Measurements from ENCODE around the gene FAM13A. TPM values are rescaled to one million over a fixed set of nuclear protein-coding genes. Genes with fewer than 3 reads are reported as not detected.

FAM13A gene
- total RNA-seq, 1 donor from 2014 or later, result 2.7 TPM

- peaks cover 1% of the 10 kb centered on the region for H3K36me3 Mint-ChIP-seq (ENCODE audit: low read depth)
- H3K4me1 Mint-ChIP-seq, result no peaks in the 10 kb centered on the region
- peaks cover 13% of the 10 kb centered on the region for H3K9me3 Mint-ChIP-seq
- CTCF ChIA-PET, result interaction anchor here (0.8 kb wide), 1 partner anchor 9 kb away, joined by 5 read pairs; no protein-coding TSS in a partner anchor
- H3K27me3 Mint-ChIP-seq, result no peaks in the 10 kb centered on the region
- DNase-seq, result no peak
- H3K27ac Mint-ChIP-seq, result no peak overlapping the region
- intact Hi-C loops (cut with micrococcal nuclease), result no loop called here
- POLR2A ChIA-PET, result no interaction called here
- TF ChIP-seq CTCF (IDR thresholded peaks at IDR 0.05), result no peak
- no peak for ATAC-seq (ENCODE audit: low read depth)
- no peak overlapping the region for H3K4me3 Mint-ChIP-seq
These were observed 25.7 kb downstream of the FAM13A start for GRCh38 chr4:89031272-89031671.

- ATAC-seq (ENCODE audit: low read depth) (no peak), DNase-seq (no peak)
- ChIA-PET CTCF (no interaction called here), POLR2A (interaction anchor here (0.6 kb wide), 1 partner anchor 32 kb away, joined by 9 read pairs; no protein-coding TSS in a partner anchor)
- Mint-ChIP-seq H3K27me3 (no peaks in the 10 kb centered on the region), H3K36me3 (ENCODE audit: low read depth) (no peaks in the 10 kb centered on the region), H3K4me1 (no peaks in the 10 kb centered on the region), H3K27ac (no peak overlapping the region), H3K9me3 (no peaks in the 10 kb centered on the region), H3K4me3 (no peak overlapping the region)
- intact Hi-C loops (cut with micrococcal nuclease), result loop anchor here (10.0 kb wide), 1 partner anchor 1175 kb away; no protein-coding TSS in a partner anchor
- no peak for TF ChIP-seq CTCF (IDR thresholded peaks at IDR 0.05)
These were observed 27.4 kb downstream of the FAM13A start for GRCh38 chr4:89029591-89029990.

GRCh38 chr4:89026542-89026941 lies 30.4 kb downstream of the FAM13A start:
- TF ChIP-seq CTCF (IDR thresholded peaks at IDR 0.05), result no peak

GRCh38 chr4:89024051-89024675 lies 32.8 kb downstream of the FAM13A start:
- no peaks in the 10 kb centered on the region for H3K9me3 Mint-ChIP-seq
- ChIA-PET POLR2A (no interaction called here), CTCF (interaction anchor here (0.7 to 6.4 kb wide), 16 partner anchors 41 to 1001 kb away, joined by 3 to 82 read pairs (median 4); partner anchors contain the start of gene PYURF)
- no peak overlapping the region for H3K4me3 Mint-ChIP-seq
- intact Hi-C loops (cut with micrococcal nuclease), result loop anchor here (1.0 to 10.0 kb wide), 8 partner anchors 87 to 1169 kb away; partner anchors contain the start of gene TIGD2
- H3K36me3 Mint-ChIP-seq (ENCODE audit: low read depth), result no peaks in the 10 kb centered on the region
- no peak for DNase-seq
- peak; percentile 89 for ATAC-seq (ENCODE audit: low read depth)
- no peak for TF ChIP-seq CTCF (IDR thresholded peaks at IDR 0.05)
- H3K27ac Mint-ChIP-seq, result no peak overlapping the region
- H3K27me3 Mint-ChIP-seq, result no peaks in the 10 kb centered on the region
- H3K4me1 Mint-ChIP-seq, result no peaks in the 10 kb centered on the region

More at GRCh38 chr4:89026542-89026941, 30.4 kb downstream of the FAM13A start:
- H3K4me1 Mint-ChIP-seq, result no peaks in the 10 kb centered on the region
- H3K36me3 Mint-ChIP-seq (ENCODE audit: low read depth), result no peaks in the 10 kb centered on the region
- ATAC-seq (ENCODE audit: low read depth), result no peak
- H3K27ac Mint-ChIP-seq, result no peak overlapping the region
- H3K9me3 Mint-ChIP-seq, result no peaks in the 10 kb centered on the region
- no peak for DNase-seq
- ChIA-PET CTCF (interaction anchor here (6.4 kb wide), 1 partner anchor 208 kb away, joined by 82 read pairs; no protein-coding TSS in a partner anchor), POLR2A (no interaction called here)
- H3K4me3 Mint-ChIP-seq, result no peak overlapping the region
- no peaks in the 10 kb centered on the region for H3K27me3 Mint-ChIP-seq
- intact Hi-C loops (cut with micrococcal nuclease), result loop anchor here (10.0 kb wide), 1 partner anchor 1172 kb away; no protein-coding TSS in a partner anchor

GRCh38 chr4:89023140-89023539 lies 33.8 kb downstream of the FAM13A start:
- TF ChIP-seq CTCF (IDR thresholded peaks at IDR 0.05), result no peak
- DNase-seq, result no peak
- intact Hi-C loops (cut with micrococcal nuclease), result loop anchor here (10.0 kb wide), 1 partner anchor 1168 kb away; no protein-coding TSS in a partner anchor
- H3K27me3 Mint-ChIP-seq, result no peaks in the 10 kb centered on the region
- ChIA-PET CTCF (interaction anchor here (0.7 to 6.4 kb wide), 20 partner anchors 8 to 1000 kb away, joined by 3 to 82 read pairs (median 4); partner anchors contain the start of gene PYURF), POLR2A (no interaction called here)
- H3K4me1 Mint-ChIP-seq, result no peaks in the 10 kb centered on the region
- H3K27ac Mint-ChIP-seq, result no peak overlapping the region
- H3K9me3 Mint-ChIP-seq, result no peaks in the 10 kb centered on the region
- no peak overlapping the region for H3K4me3 Mint-ChIP-seq
- no peak for ATAC-seq (ENCODE audit: low read depth)
- H3K36me3 Mint-ChIP-seq (ENCODE audit: low read depth), result no peaks in the 10 kb centered on the region

Measured in activated B cell treated with CpG ODN at 0.5 μM for 24 hours (primary cell).